GM23248 (cell line): ENCODE measurements around the gene MSANTD1. TPM values are rescaled to one million over a fixed set of nuclear protein-coding genes. Genes with fewer than 3 reads are reported as not detected.

Experiments
- DNase-seq: peaks from one replicate; pipeline ENCODE4 v3.0.0-alpha.2; 2015
- H2AFZ ChIP-seq: fragments of 200-600 bp; sonication (generic); 2 replicates; pipeline ENCODE4 v1.6.1; 2016; ENCODE audit warnings: antibody characterized with exemption
- H3F3A ChIP-seq: fragments of 200-600 bp; sonication (generic); 2 replicates; pipeline ENCODE4 v1.6.1; 2016; ENCODE audit warnings: mild to moderate bottlenecking, antibody characterized with exemption, mixed run types; ENCODE audit not compliant: insufficient read depth
- H3K27ac ChIP-seq: fragments of 200-600 bp; sonication (generic); 2 replicates; pipeline ENCODE4 v1.5.1; 2016; ENCODE audit warnings: mild to moderate bottlenecking
- H3K27me3 ChIP-seq: fragments of 200-600 bp; sonication (generic); replicated peaks from 2 replicates; pipeline ENCODE4 v1.6.1; 2016; ENCODE audit warnings: mild to moderate bottlenecking; ENCODE audit not compliant: insufficient read depth
- H3K36me3 ChIP-seq: fragments of 200-600 bp; sonication (generic); 2 replicates; pipeline ENCODE4 v1.6.1; 2016; ENCODE audit warnings: low read depth, mild to moderate bottlenecking
- H3K4me1 ChIP-seq: fragments of 200-600 bp; sonication (generic); 2 replicates; pipeline ENCODE4 v1.6.1; 2016; ENCODE audit warnings: mild to moderate bottlenecking; ENCODE audit not compliant: insufficient read depth
- H3K4me2 ChIP-seq: fragments of 200-600 bp; sonication (generic); one replicate; pipeline ENCODE4 v1.6.1; 2016; ENCODE audit warnings: mild to moderate bottlenecking; ENCODE audit not compliant: unreplicated experiment
- H3K4me3 ChIP-seq: fragments of 200-600 bp; sonication (generic); 2 replicates; pipeline ENCODE4 v1.5.1; 2016; ENCODE audit warnings: mild to moderate bottlenecking
- H3K79me2 ChIP-seq: fragments of 200-600 bp; sonication (generic); 2 replicates; pipeline ENCODE4 v1.6.1; 2016; ENCODE audit warnings: mild to moderate bottlenecking; ENCODE audit not compliant: insufficient read depth
- H3K9ac ChIP-seq: fragments of 200-600 bp; sonication (generic); 2 replicates; pipeline ENCODE4 v1.6.1; 2016; ENCODE audit warnings: mild to moderate bottlenecking
- H3K9me2 ChIP-seq: fragments of 200-600 bp; sonication (generic); 2 replicates; pipeline ENCODE4 v1.6.1; 2016; ENCODE audit warnings: mixed run types, mild to moderate bottlenecking, moderate library complexity; ENCODE audit not compliant: insufficient read depth
- H3K9me3 ChIP-seq: fragments of 200-600 bp; sonication (generic); one replicate; pipeline ENCODE4 v1.6.1; 2017; ENCODE audit warnings: low read depth
- H4K20me1 ChIP-seq: fragments of 200-600 bp; sonication (generic); 2 replicates; pipeline ENCODE4 v1.6.0; 2016; ENCODE audit not compliant: insufficient read depth
- EZH2 ChIP-seq: fragments of 200-600 bp; sonication (generic); IDR thresholded peaks from 2 replicates; pipeline ENCODE4 v1.6.1; 2018; ENCODE audit warnings: antibody characterized with exemption, mild to moderate bottlenecking; ENCODE audit not compliant: insufficient read depth, poor library complexity, severe bottlenecking
- EZH2phosphoT487 ChIP-seq: fragments of 200-600 bp; sonication (generic); IDR thresholded peaks from 2 replicates; pipeline ENCODE4 v1.6.1; 2018; ENCODE audit warnings: antibody characterized with exemption, moderate library complexity, mild to moderate bottlenecking, low read depth; ENCODE audit not compliant: insufficient read depth
- WGBS, 2 experiments: methylation state at CpG; one replicate each; pipeline ENCODE4 v1.1.6; 2015 to 2017; ENCODE audit warnings: low lambda C conversion rate in 2 of 2, low coverage in 1 of 2; ENCODE audit errors: missing lambda C conversion rate in 2 of 2; 5-methylcytosine and 5-hydroxymethylcytosine counted together
- in situ Hi-C: fragments of 300-500 bp; cut with MboI; formaldehyde crosslinking; loops from 2 replicates; pipeline ENCODE4 v1.15.0; 2020
- polyA plus RNA-seq: library from polyadenylated mRNA; unstranded; fragments of >200 nt; fragmentation: Nextera tagmentation; extraction: Ambion mirVana; gene quantifications from 2 replicates; pipeline ENCODE4 v1.2.1, GENCODE V29; 2016
- total RNA-seq: library from RNA; depleted of rRNA; stranded (reverse); fragments of >200 nt; shearing (Covaris generic); gene quantifications from 2 replicates; pipeline ENCODE4 v1.2.3, GENCODE V29; 2014

Gene MSANTD1
- total and polyA plus RNA-seq, 2 experiments from 2014 or later = not detected

- no peak overlapping the region for H3K27ac ChIP-seq
- no peak for TF ChIP-seq EZH2phosphoT487
- no peaks in the 10 kb centered on the region for H3K36me3 ChIP-seq
- no peaks in the 10 kb centered on the region for H3K9me2 ChIP-seq
- no peak for DNase-seq
- H3F3A ChIP-seq = no peaks in the 10 kb centered on the region
- H4K20me1 ChIP-seq = no peaks in the 10 kb centered on the region
- peaks cover 19% of the 10 kb centered on the region for H3K4me1 ChIP-seq
- no peak overlapping the region for H3K4me3 ChIP-seq
- no peak overlapping the region for H3K9ac ChIP-seq
- in situ Hi-C loops = no loop called here
- no peaks in the 10 kb centered on the region for H3K27me3 ChIP-seq
- WGBS, 2 experiments = 97 to 98% methylated on average over 11 of the region's 11 CpGs
- no peaks in the 10 kb centered on the region for H3K9me3 ChIP-seq
- H3K4me2 ChIP-seq = no peak overlapping the region
- peaks cover 2% of the 10 kb centered on the region; the same call in 1 of the 2 replicates for H3K79me2 ChIP-seq
- no peak overlapping the region for H2AFZ ChIP-seq
These were observed 41.5 kb downstream of the MSANTD1 start for GRCh38 chr4:3290476-3290875.

DNA sequence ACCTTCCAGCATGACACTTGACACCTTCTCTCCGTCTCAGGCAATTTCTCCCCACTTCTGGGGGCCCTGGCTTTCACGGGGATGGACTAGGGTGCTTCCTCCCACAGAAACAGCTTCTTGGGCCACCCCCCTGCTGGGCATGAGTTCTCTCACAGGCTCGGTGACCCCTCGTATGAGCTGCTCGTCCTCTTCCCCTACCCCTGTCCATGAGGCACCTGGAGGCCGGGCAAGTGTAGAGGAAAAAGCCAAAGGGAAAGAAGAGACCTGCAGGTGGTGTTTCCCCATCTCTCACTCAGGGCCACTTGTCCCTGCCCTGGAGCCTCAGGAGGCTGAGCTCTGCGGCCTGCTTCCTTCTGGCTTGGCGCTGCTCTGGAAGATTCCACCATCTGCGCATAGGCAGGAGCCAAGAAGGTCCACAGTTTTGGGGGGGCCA, 41.9 kb downstream of the MSANTD1 start:
- Histone ChIP-seq H3K9ac (no peak overlapping the region), H3F3A (no peaks in the 10 kb centered on the region), H3K36me3 (no peaks in the 10 kb centered on the region), H3K27me3 (no peaks in the 10 kb centered on the region), H3K4me2 (no peak overlapping the region), H3K27ac (no peak overlapping the region), H3K9me3 (no peaks in the 10 kb centered on the region), H4K20me1 (no peaks in the 10 kb centered on the region), H3K9me2 (no peaks in the 10 kb centered on the region), H2AFZ (no peak overlapping the region), H3K79me2 (peaks cover 6% of the 10 kb centered on the region; the same call in 1 of the 2 replicates), H3K4me3 (no peak overlapping the region), H3K4me1 (peaks cover 16% of the 10 kb centered on the region)
- in situ Hi-C loops = no loop called here
- DNase-seq = no peak
- TF ChIP-seq EZH2 (no peak), EZH2phosphoT487 (no peak)
- WGBS, 2 experiments = 94 to 95% methylated on average over 8 to 9 of the region's 9 CpGs

GRCh38 chr4:3291411-3291968, 42.5 kb downstream of the MSANTD1 start:
- WGBS, 2 experiments = 63 to 66% methylated on average over 19 to 24 of the region's 24 CpGs
- DNase-seq = no peak
- Histone ChIP-seq H3K79me2 (peaks cover 7% of the 10 kb centered on the region; the same call in 1 of the 2 replicates), H3K9me2 (no peaks in the 10 kb centered on the region), H3K27me3 (no peaks in the 10 kb centered on the region), H3K4me3 (peak overlapping the region; percentile 87), H4K20me1 (no peaks in the 10 kb centered on the region), H3K4me1 (peaks cover 10% of the 10 kb centered on the region), H3K4me2 (peak overlapping the region; percentile 90), H3K9me3 (no peaks in the 10 kb centered on the region), H3K9ac (peak overlapping the region; percentile 82), H3K36me3 (no peaks in the 10 kb centered on the region), H2AFZ (peak overlapping the region; percentile 84), H3F3A (no peaks in the 10 kb centered on the region), H3K27ac (peak overlapping the region; percentile 52)
- in situ Hi-C loops = no loop called here
- TF ChIP-seq EZH2 (no peak), EZH2phosphoT487 (no peak)

- Histone ChIP-seq H3K9me3 (no peaks in the 10 kb centered on the region), H3F3A (no peaks in the 10 kb centered on the region), H3K4me1 (peaks cover 10% of the 10 kb centered on the region), H3K4me3 (peak overlapping the region; percentile 87), H3K36me3 (no peaks in the 10 kb centered on the region), H3K27me3 (no peaks in the 10 kb centered on the region), H3K4me2 (peak overlapping the region; percentile 90), H3K9ac (peak overlapping the region; percentile 82), H3K9me2 (no peaks in the 10 kb centered on the region), H3K79me2 (peaks cover 7% of the 10 kb centered on the region; the same call in 1 of the 2 replicates), H3K27ac (peak overlapping the region; percentile 52), H2AFZ (peak overlapping the region; percentile 84), H4K20me1 (no peaks in the 10 kb centered on the region)
- in situ Hi-C loops = no loop called here
- TF ChIP-seq EZH2phosphoT487 (no peak), EZH2 (no peak)
- WGBS, 2 experiments = 1 to 2% methylated on average over 46 to 58 of the region's 60 CpGs
- peak; percentile 80 for DNase-seq
These were observed 43.1 kb downstream of the MSANTD1 start for GRCh38 chr4:3291969-3292570.
